HG03469 (cell line): ENCODE results near the gene TXNDC12.

ENCODE experiments used
- ATAC-seq: cut with Tn5 transposase; IDR thresholded peaks from one replicate; pipeline ENCODE4 v1.9.1; 2021; ENCODE audit warnings: mild to moderate bottlenecking, moderate library complexity, moderate number of reproducible peaks; ENCODE audit not compliant: unreplicated experiment

The TXNDC12 gene

DNA sequence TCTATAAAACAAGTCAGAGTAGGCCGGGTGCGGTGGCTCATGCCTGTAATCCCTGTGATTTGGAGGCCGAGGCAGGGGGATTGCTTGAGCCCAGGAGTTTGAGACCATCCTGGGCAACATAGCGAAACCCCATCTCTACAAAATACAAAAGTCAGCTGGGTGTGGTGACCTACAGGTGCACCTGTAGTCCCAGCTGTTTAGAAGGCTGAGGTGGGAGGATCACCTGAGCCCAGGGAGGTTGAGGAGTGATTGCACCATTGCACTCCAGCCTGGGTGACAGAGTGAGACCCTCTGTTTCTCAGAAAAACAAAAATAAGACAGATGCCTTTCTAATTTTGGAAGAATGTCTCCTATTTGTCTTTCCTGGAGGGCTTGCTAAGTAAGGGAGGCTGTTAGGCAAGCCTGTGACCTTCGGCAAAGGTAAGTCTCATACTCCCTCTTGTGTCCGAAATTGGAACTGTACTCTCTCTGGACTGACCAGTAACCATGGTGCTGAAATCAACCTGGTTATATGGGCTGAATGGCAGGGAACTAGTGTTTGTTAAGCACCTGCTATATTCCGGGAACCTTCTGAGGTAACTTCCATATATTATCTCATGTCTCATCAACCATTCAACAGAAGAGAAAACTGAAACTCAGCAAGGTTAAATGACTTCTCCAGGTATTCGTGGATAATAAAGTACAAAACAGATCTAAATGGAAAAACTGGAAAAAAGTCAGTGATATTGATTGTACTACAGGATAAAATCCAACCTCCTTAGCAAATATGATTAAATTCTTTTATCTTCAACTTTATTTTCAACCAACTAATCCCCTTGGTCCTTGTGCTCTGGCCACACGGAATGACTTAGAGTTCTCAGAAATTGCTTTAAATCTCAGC lies 52.7 kb downstream of the TXNDC12 start:
- ATAC-seq = no peak

DNA sequence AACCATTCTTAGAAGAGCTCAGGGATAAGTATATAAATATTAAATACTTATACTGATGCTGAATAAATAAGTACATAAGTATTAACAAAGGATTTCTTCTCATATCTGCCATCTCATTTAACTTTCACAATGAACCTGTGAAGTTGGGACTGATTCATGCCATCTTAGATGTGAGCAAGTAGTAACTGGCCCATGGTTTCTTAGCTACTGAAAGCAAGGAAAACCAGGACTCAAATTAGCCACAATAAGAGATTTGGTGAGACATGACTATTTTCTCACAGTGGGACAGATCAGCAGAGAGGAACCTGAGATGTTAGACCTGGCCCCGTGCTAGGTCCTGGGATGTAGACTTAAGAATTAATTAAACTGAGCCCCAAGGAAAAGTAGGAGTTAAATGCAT lies 56.3 kb downstream of the TXNDC12 start:
- ATAC-seq = no peak

DNA sequence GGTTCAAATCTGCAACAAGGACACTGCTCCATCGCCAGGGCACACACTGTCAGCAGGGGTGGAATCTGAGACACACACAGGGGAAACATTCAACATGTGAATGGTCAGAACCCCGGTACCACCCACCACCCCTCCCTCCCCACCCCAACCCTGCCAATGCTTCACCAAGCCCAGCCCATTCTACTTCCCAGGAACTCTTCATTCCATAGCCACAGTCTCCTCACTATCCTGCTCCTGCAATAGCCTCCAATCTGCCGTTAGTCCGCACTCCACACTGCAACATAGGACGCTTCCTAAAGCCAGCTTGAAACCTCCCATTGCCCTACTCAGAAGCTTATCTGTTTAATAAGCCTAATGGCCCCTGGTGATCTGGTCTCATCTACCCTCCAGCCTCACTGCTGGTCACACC lies 57.0 kb downstream of the TXNDC12 start:
- no peak for ATAC-seq

DNA sequence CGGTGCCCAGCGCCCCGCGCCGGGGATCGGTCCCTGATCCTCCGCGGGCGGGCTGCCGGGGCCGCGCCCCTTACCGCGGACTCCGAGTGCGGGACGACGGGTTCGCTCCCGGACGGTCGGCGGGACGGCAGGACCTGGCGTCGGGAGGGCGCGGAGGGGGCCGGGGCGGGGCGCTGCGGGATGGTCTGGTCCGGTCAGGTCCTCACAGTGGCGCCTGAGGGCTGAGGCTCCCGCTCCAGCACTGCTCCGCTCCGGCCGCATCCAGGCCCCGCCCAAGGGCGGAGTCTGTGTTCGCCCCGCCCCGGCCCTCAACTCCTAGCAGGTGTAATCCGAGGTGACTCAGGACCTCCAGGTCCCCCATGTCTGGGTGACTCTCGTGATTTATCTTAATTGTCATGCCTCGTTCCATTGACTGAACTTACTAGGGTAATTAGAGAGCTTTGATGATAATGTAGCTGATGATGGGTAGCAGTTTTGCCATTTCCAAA lies 64.5 kb downstream of the TXNDC12 start, which contains the start of gene RAB3B:
TSS of gene RAB3B (minus strand) at position 223 of the 488 bp plus-strand sequence. CDS start 13,583 bp downstream, outside the sequence.
- peak; percentile 42 for ATAC-seq

DNA sequence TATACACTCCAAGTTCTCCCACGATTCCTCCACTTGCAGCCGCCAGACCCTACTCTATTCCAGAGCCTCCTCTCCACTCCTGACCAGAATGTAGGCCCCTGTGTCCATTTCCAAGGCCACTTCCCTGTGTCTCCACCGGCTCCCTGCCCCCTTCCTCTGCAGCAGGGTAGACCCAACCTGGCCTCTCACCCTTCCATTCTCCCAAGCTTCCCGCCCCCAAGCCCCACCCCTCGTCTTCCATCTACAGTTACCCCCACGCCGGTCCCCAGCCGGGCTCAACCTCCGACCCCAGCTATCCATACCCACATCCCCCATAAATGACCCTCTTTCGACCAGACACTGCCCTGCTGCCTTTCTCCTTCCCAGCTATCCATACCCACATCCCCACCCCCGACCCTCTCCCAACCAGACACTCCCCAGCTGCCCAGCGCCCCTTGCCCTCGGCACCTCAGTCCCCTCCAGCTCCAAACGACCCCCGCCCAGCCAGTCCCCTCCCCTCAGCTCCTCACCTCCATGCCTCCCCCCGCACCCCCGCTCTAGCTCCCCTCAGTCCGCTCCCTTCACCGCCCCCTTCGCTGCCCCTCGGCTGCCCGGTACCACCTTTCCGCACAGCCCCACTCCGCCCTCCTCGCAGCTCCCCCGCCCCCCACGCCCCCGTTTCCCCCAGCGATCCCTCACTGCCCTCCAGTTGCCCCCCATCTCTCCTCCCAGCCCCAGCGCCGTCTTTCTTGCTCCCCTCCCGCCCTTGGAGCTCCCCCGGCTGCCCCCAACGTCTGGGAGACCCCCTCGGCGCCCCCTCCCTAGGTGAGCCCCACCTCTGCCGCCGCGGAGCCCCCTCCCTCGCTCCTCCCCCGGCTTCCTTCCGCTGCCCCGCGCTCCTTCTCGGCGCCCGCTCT lies 65.2 kb downstream of the TXNDC12 start:
- no peak for ATAC-seq

DNA sequence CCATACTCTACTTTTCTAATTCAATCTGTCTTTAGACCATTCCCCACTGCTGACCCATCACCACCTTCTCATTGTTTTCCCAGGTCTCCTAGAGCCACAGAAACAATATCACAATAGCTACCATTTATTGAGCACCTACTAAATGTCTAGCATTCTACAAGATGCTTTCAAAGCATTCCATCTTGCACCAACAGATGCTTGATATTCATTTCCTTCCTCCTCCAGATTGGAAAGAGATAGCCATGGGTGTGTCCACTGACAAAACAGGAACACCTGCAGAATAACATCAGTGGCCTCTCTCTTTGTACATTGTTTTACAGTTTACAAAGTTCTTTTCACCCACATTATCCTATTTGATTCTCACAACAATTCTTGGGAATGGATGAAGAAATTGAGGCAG lies 66.7 kb downstream of the TXNDC12 start:
- no peak for ATAC-seq

DNA sequence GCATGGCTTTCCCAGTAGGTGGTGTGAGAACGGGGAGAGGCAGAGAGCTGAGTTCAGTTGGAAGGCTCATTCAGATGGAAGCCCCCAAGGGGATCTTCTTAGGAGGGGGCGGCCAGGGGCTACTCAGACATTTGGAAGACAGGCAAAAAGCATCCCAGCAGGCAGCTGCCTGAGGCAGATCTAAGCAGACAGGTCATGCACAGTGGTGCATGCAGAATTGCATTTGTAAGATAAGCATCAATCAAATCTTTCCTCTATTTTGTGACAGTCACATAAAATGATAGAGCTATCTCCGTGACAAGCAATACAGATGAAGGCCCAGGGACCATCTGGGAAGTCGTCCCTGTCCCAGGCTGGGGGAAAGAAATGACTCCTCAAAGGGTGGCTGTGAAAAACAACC lies 68.3 kb downstream of the TXNDC12 start:
- no peak for ATAC-seq

DNA sequence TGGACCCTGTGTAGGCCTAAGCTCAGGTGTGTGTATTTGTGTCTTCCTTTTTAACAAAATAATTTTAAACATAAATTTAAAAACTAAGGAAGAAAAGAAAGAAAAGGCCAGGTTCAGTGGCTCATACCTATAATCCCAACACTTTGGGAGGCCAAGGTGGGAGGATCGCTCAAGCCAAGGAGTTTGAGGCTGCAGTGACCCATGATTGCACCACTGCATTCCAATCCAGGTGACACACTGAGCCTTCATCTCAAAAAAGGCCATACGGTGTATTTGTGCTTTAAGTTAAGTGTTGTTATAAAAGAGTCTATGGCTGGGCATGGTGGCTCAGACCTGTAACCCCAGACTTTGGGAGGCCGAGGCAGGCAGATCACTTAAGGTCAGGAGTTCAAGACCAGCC lies 72.8 kb downstream of the TXNDC12 start:
- ATAC-seq = no peak

DNA sequence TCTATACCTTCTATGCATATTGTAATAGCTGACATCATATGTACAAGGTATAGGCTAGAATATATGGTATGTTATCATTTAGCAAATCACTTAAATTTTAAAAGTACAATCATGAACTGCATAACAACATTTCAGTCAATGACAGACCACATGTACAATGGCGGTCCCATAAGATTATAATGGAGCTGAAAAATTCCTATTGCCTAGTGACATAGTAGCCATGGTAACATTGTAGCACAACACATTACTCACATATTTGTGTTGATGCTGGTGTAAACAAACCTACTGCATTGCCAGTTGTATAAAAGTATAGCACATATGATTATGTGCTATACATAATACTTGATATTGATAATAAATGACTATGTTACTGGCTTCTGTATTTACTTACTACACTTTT lies 73.4 kb downstream of the TXNDC12 start:
- ATAC-seq = no peak

DNA sequence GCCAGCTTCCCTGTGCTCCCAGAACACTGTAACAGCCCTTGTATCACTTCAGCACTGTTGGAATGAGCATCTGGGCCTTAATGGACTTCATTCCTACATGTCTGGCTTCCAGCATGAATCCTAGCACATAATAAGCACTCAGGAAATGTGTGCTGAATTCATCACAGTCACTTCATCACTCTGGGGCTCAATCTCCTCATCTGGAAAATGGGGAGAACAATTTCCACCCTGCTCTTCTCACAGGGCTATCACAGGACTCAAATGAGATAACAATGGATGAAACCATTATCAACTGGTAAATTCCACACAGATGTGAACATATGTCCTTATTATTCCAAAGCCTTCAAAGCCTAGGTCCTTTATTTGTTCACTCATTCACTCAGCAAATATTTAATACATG lies 76.9 kb downstream of the TXNDC12 start:
- no peak for ATAC-seq

DNA sequence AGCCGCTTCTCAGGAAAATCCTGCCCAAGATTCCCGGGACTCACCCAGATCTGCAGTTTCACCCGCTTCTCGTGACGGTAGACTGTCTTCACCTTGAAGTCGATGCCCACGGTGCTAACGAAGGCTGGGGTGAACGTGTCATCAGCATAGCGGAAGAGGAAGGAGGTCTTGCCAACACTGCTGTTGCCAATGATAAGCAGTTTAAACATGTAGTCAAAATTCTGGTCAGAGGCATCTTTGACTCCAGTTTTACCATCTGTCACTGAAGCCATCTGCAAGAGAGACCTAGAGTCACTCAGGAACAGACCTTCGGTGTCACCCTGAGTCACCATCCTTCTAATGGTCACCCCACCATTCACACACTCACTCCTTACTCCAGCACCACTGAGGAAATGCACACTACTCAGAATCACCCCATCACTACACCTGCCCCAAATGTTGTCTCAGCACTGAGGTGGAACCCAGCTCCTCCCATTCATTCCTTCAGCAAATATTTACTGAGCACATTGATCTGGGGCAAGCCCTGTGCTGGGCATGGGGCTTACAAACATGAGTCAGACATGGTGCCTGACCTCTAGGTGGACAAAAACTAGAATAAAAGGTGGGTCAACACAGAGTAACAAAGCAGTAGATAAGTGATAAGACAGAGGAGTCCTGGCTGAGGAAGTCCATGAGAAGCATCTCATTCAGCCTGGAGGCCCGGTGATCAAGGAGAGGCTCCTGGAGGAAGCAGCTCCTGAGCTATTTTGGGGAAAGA lies 78.0 kb downstream of the TXNDC12 start:
- ATAC-seq = no peak

DNA sequence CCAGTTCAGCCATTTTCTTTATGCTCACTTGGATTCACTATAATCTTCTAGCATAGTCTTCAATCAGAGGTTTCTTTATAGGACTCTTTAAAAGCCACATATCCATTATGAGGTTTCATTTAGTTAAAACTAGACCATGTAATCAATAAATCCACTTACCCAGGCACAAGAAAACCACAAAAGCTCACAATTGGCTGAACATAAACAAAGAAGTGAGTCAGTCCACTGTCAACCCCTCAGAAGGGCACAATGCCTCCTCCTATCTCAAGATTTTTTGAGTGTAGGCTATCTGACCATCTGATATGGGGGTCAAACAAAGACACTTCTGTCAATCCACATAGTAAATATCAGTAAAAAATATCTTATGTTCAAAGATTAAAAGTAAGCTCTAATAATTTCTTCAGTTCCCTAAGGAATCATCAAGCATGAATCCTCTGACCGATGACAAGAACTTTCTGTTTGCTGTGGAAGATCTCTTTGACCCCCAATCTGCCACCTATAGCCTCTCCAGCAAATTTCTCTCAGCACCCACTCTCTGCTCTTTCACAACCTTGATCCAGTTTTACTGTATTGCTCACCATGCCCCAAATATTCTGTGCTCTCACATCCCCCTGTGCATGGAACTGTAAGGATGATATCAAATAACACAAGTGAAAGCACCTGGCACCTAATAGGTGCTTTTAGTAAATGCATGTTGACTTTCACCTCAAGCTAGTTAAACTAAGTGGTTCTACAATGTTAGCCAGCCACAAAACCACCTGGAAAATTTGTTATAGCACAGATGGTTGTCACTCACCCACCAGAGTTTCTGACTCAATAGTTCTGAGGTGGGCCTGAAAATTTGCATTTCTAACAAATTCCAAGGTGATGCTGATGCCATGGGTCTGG lies 81.2 kb downstream of the TXNDC12 start:
- no peak for ATAC-seq
